K562 (cell line): ENCODE data around the gene DUS4L.

ENCODE experiments used
- JUN ChIP-seq, 2 experiments: sonication (generic) in 1 of 2; formaldehyde crosslinking in 1 of 2; IDR thresholded peaks; 2 replicates each; pipeline versions ENCODE4 v1.6.1 to v1.8.0; 2012 to 2022; ENCODE audit warnings: borderline replicate concordance in 2 of 2, mild to moderate bottlenecking in 2 of 2, improper control_type of control experiment in 1 of 2, low read depth in 1 of 2, low read length in 1 of 2, missing genetic modification reagents in 1 of 2
- NR2F6 ChIP-seq: fragments of 450-650 bp; formaldehyde crosslinking; IDR thresholded peaks from 2 replicates; pipeline ENCODE4 v1.4.0; 2020; ENCODE audit warnings: mild to moderate bottlenecking
- POLR2A ChIP-seq: fragments of 450-650 bp; conservative IDR thresholded peaks from 2 replicates; pipeline ENCODE4 v1.6.1; 2016
- SNRNP70 ChIP-seq: fragments of 200-400 bp; formaldehyde crosslinking; optimal IDR thresholded peaks from 2 replicates; pipeline ENCODE3; 2017; ENCODE audit warnings: low read depth, low read length
- SPI1 ChIP-seq: IDR thresholded peaks from 2 replicates; pipeline ENCODE4 v1.6.1; 2011; ENCODE audit warnings: low read depth, low read length, control low read depth, borderline replicate concordance
- TF ChIP-seq, protein P1 (sequence below): sonication (generic); formaldehyde crosslinking; IDR thresholded peaks from 2 replicates; pipeline ENCODE4 v1.8.1; 2022; ENCODE audit warnings: missing genetic modification reagents
- TF ChIP-seq, protein P2 (sequence below), 3 experiments: IDR thresholded peaks in 2 of 3; conservative IDR thresholded peaks in 1 of 3; 2 replicates each; pipeline ENCODE4 v1.5.1; 2011 to 2012; ENCODE audit warnings: low read length in 3 of 3, mild to moderate bottlenecking in 3 of 3, control low read depth in 2 of 3, improper control_type of control experiment in 1 of 3, inconsistent platforms in 1 of 3, low read depth in 1 of 3, mixed read lengths in 1 of 3, moderate library complexity in 1 of 3; ENCODE audit not compliant: insufficient read depth in 2 of 3
- TF ChIP-seq, protein P3 (sequence below): fragments of 200-600 bp; sonication (generic); IDR thresholded peaks from one replicate; pipeline ENCODE4 v1.6.1; 2012; ENCODE audit warnings: mild to moderate bottlenecking, low read depth, low read length, inconsistent platforms

DNA sequence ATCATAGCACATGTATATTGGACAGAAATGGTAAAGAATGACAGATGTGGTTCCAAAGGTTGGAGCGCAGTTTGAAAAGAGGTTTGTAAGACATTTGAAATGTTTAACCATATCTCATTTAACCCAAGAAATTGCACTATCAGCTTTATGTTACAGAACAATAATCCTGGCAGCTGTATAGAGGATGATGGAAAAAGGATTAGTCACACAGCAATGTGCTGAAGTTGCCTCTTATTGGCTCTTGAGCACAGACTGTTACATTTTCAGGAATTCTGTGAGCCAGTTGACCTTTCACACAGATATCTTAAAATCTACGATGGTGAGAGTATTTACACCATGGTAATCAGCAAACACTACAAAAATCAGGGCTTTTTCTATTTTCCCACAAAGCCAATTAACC, 3.9 kb upstream of the DUS4L start:
- TF ChIP-seq SPI1 (no peak), SNRNP70 (no peak), JUN (IDR thresholded peaks at IDR 0.05; ENCODE audit: borderline replicate concordance, low read depth, low read length) (peak; percentile 11; the same call in 1 of the 2 replicates), JUN (CRISPR knock-in tag; IDR thresholded peaks at IDR 0.05; ENCODE audit: borderline replicate concordance) (no peak), NR2F6 (CRISPR knock-in tag) (no peak), POLR2A (no peak)
- TF ChIP-seq, protein P1, sequence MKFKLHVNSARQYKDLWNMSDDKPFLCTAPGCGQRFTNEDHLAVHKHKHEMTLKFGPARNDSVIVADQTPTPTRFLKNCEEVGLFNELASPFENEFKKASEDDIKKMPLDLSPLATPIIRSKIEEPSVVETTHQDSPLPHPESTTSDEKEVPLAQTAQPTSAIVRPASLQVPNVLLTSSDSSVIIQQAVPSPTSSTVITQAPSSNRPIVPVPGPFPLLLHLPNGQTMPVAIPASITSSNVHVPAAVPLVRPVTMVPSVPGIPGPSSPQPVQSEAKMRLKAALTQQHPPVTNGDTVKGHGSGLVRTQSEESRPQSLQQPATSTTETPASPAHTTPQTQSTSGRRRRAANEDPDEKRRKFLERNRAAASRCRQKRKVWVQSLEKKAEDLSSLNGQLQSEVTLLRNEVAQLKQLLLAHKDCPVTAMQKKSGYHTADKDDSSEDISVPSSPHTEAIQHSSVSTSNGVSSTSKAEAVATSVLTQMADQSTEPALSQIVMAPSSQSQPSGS (CRISPR knock-in tag): no peak
- TF ChIP-seq, protein P2, sequence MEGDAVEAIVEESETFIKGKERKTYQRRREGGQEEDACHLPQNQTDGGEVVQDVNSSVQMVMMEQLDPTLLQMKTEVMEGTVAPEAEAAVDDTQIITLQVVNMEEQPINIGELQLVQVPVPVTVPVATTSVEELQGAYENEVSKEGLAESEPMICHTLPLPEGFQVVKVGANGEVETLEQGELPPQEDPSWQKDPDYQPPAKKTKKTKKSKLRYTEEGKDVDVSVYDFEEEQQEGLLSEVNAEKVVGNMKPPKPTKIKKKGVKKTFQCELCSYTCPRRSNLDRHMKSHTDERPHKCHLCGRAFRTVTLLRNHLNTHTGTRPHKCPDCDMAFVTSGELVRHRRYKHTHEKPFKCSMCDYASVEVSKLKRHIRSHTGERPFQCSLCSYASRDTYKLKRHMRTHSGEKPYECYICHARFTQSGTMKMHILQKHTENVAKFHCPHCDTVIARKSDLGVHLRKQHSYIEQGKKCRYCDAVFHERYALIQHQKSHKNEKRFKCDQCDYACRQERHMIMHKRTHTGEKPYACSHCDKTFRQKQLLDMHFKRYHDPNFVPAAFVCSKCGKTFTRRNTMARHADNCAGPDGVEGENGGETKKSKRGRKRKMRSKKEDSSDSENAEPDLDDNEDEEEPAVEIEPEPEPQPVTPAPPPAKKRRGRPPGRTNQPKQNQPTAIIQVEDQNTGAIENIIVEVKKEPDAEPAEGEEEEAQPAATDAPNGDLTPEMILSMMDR (IDR thresholded peaks at IDR 0.05 in 2 of 3, conservative IDR thresholded peaks at IDR 0.05 in 1 of 3; ENCODE audit: insufficient read depth in 2 of 3, low read depth in 1 of 3, low read length in 3 of 3): no peak
- TF ChIP-seq, protein P3, sequence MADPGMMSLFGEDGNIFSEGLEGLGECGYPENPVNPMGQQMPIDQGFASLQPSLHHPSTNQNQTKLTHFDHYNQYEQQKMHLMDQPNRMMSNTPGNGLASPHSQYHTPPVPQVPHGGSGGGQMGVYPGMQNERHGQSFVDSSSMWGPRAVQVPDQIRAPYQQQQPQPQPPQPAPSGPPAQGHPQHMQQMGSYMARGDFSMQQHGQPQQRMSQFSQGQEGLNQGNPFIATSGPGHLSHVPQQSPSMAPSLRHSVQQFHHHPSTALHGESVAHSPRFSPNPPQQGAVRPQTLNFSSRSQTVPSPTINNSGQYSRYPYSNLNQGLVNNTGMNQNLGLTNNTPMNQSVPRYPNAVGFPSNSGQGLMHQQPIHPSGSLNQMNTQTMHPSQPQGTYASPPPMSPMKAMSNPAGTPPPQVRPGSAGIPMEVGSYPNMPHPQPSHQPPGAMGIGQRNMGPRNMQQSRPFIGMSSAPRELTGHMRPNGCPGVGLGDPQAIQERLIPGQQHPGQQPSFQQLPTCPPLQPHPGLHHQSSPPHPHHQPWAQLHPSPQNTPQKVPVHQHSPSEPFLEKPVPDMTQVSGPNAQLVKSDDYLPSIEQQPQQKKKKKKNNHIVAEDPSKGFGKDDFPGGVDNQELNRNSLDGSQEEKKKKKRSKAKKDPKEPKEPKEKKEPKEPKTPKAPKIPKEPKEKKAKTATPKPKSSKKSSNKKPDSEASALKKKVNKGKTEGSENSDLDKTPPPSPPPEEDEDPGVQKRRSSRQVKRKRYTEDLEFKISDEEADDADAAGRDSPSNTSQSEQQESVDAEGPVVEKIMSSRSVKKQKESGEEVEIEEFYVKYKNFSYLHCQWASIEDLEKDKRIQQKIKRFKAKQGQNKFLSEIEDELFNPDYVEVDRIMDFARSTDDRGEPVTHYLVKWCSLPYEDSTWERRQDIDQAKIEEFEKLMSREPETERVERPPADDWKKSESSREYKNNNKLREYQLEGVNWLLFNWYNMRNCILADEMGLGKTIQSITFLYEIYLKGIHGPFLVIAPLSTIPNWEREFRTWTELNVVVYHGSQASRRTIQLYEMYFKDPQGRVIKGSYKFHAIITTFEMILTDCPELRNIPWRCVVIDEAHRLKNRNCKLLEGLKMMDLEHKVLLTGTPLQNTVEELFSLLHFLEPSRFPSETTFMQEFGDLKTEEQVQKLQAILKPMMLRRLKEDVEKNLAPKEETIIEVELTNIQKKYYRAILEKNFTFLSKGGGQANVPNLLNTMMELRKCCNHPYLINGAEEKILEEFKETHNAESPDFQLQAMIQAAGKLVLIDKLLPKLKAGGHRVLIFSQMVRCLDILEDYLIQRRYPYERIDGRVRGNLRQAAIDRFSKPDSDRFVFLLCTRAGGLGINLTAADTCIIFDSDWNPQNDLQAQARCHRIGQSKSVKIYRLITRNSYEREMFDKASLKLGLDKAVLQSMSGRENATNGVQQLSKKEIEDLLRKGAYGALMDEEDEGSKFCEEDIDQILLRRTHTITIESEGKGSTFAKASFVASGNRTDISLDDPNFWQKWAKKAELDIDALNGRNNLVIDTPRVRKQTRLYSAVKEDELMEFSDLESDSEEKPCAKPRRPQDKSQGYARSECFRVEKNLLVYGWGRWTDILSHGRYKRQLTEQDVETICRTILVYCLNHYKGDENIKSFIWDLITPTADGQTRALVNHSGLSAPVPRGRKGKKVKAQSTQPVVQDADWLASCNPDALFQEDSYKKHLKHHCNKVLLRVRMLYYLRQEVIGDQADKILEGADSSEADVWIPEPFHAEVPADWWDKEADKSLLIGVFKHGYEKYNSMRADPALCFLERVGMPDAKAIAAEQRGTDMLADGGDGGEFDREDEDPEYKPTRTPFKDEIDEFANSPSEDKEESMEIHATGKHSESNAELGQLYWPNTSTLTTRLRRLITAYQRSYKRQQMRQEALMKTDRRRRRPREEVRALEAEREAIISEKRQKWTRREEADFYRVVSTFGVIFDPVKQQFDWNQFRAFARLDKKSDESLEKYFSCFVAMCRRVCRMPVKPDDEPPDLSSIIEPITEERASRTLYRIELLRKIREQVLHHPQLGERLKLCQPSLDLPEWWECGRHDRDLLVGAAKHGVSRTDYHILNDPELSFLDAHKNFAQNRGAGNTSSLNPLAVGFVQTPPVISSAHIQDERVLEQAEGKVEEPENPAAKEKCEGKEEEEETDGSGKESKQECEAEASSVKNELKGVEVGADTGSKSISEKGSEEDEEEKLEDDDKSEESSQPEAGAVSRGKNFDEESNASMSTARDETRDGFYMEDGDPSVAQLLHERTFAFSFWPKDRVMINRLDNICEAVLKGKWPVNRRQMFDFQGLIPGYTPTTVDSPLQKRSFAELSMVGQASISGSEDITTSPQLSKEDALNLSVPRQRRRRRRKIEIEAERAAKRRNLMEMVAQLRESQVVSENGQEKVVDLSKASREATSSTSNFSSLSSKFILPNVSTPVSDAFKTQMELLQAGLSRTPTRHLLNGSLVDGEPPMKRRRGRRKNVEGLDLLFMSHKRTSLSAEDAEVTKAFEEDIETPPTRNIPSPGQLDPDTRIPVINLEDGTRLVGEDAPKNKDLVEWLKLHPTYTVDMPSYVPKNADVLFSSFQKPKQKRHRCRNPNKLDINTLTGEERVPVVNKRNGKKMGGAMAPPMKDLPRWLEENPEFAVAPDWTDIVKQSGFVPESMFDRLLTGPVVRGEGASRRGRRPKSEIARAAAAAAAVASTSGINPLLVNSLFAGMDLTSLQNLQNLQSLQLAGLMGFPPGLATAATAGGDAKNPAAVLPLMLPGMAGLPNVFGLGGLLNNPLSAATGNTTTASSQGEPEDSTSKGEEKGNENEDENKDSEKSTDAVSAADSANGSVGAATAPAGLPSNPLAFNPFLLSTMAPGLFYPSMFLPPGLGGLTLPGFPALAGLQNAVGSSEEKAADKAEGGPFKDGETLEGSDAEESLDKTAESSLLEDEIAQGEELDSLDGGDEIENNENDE: no peak
